ENCODE results near the gene OR12D3. TPM values are rescaled to one million over a fixed set of nuclear protein-coding genes. Genes with fewer than 3 reads are reported as not detected.
"Not testable (repeated sequence)": the region's sequence is repeated elsewhere in the genome, so short reads cannot be mapped to it uniquely, and the experiment has no call there.

Gene OR12D3
- total RNA-seq, 1 experiment from 2014 or later: not detected

GRCh38 chr6:29388533-29388932 lies 13.4 kb upstream of the OR12D3 start:
- Histone ChIP-seq H3K36me3 (ENCODE audit: insufficient read depth, low read length) (no peaks in the 10 kb centered on the region), H3K9ac (ENCODE audit: low read length) (no peak overlapping the region), H3K9me3 (ENCODE audit: low read length) (no peaks in the 10 kb centered on the region), H3K27ac (ENCODE audit: low read length) (no peak overlapping the region), H3K27me3 (ENCODE audit: low read length) (no peaks in the 10 kb centered on the region), H2AFZ (ENCODE audit: low read length) (no peak overlapping the region), H3K79me2 (ENCODE audit: low read length) (no peaks in the 10 kb centered on the region), H3K9me2 (replicated peaks; ENCODE audit: insufficient read depth, low read length) (no peaks in the 10 kb centered on the region), H3K4me1 (ENCODE audit: low read length) (no peaks in the 10 kb centered on the region), H4K20me1 (ENCODE audit: insufficient read depth, low read depth, low read length) (no peaks in the 10 kb centered on the region), H3K4me2 (ENCODE audit: low read depth, low read length, poor library complexity, severe bottlenecking) (no peak overlapping the region), H3K4me3 (ENCODE audit: low read length) (no peak overlapping the region)
- DNase-seq: no peak

DNA sequence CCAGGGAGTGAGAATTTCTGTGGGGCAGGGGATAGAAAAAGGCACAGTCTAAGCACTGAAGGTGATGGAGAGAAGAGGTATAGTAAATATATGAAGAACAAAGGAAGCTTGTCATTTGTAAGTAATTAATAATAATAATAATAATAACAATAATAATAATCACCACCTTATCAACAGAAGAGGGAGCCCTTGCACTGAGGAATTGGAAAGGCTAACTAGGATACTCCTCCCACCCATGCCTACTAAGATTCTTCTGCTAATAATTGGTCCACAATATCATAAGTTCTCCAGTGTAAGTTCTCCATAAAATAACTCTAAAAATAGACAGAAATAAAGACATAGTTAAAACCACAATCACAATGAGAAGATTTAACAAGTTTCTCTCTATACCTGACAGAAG lies 912 bp upstream of the OR12D3 start:
- H3K4me2 ChIP-seq (ENCODE audit: low read depth, low read length, poor library complexity, severe bottlenecking): no peak overlapping the region
- peak; percentile 52 for DNase-seq
- H3K79me2 ChIP-seq (ENCODE audit: low read length): no peaks in the 10 kb centered on the region
- H3K9me2 ChIP-seq (replicated peaks; ENCODE audit: insufficient read depth, low read length): no peaks in the 10 kb centered on the region
- no peak overlapping the region for H3K4me3 ChIP-seq (ENCODE audit: low read length)
- H3K4me1 ChIP-seq (ENCODE audit: low read length): no peaks in the 10 kb centered on the region
- H2AFZ ChIP-seq (ENCODE audit: low read length): no peak overlapping the region
- H3K36me3 ChIP-seq (ENCODE audit: insufficient read depth, low read length): no peaks in the 10 kb centered on the region
- no peak overlapping the region for H3K9ac ChIP-seq (ENCODE audit: low read length)
- no peaks in the 10 kb centered on the region for H3K27me3 ChIP-seq (ENCODE audit: low read length)
- H3K9me3 ChIP-seq (ENCODE audit: low read length): no peaks in the 10 kb centered on the region
- no peaks in the 10 kb centered on the region for H4K20me1 ChIP-seq (ENCODE audit: insufficient read depth, low read depth, low read length)
- no peak overlapping the region for H3K27ac ChIP-seq (ENCODE audit: low read length)

- Histone ChIP-seq H3K9me2 (replicated peaks; ENCODE audit: insufficient read depth, low read length) (no peaks in the 10 kb centered on the region), H3K4me2 (ENCODE audit: low read depth, low read length, poor library complexity, severe bottlenecking) (no peak within 1 kb of the TSS), H3K36me3 (ENCODE audit: insufficient read depth, low read length) (no peaks in the 10 kb centered on the region), H4K20me1 (ENCODE audit: insufficient read depth, low read depth, low read length) (no peaks in the 10 kb centered on the region), H3K27me3 (ENCODE audit: low read length) (no peaks in the 10 kb centered on the region), H3K79me2 (ENCODE audit: low read length) (no peaks in the 10 kb centered on the region), H3K9me3 (ENCODE audit: low read length) (no peaks in the 10 kb centered on the region), H3K4me3 (ENCODE audit: low read length) (no peak within 1 kb of the TSS), H2AFZ (ENCODE audit: low read length) (no peak within 1 kb of the TSS), H3K4me1 (ENCODE audit: low read length) (no peaks in the 10 kb centered on the region), H3K27ac (ENCODE audit: low read length) (no peak within 1 kb of the TSS), H3K9ac (ENCODE audit: low read length) (no peak within 1 kb of the TSS)
- DNase-seq: no peak
Measured at GRCh38 chr6:29368765-29369164, 6.3 kb downstream of the OR12D3 start, which contains the start of gene OR5V1. Gene OR5V1, minus strand, starts transcription at chr6:29368865. Its CDS starts 12,670 bp downstream, at chr6:29356195.

- H3K27me3 ChIP-seq (ENCODE audit: low read length): no peaks in the 10 kb centered on the region
- no peak overlapping the region for H3K9ac ChIP-seq (ENCODE audit: low read length)
- H3K9me3 ChIP-seq (ENCODE audit: low read length): no peaks in the 10 kb centered on the region
- no peak overlapping the region for H3K4me2 ChIP-seq (ENCODE audit: low read depth, low read length, poor library complexity, severe bottlenecking)
- no peaks in the 10 kb centered on the region for H3K4me1 ChIP-seq (ENCODE audit: low read length)
- H2AFZ ChIP-seq (ENCODE audit: low read length): no peak overlapping the region
- no peaks in the 10 kb centered on the region for H3K9me2 ChIP-seq (replicated peaks; ENCODE audit: insufficient read depth, low read length)
- H3K4me3 ChIP-seq (ENCODE audit: low read length): no peak overlapping the region
- no peaks in the 10 kb centered on the region for H3K79me2 ChIP-seq (ENCODE audit: low read length)
- H3K27ac ChIP-seq (ENCODE audit: low read length): no peak overlapping the region
- no peaks in the 10 kb centered on the region for H3K36me3 ChIP-seq (ENCODE audit: insufficient read depth, low read length)
- no peaks in the 10 kb centered on the region for H4K20me1 ChIP-seq (ENCODE audit: insufficient read depth, low read depth, low read length)
- DNase-seq: no peak
Measured at GRCh38 chr6:29355603-29356002, 19.5 kb downstream of the OR12D3 start.

GRCh38 chr6:29354980-29355379 lies 20.1 kb downstream of the OR12D3 start:
- H3K27me3 ChIP-seq (ENCODE audit: low read length): no peaks in the 10 kb centered on the region
- H3K79me2 ChIP-seq (ENCODE audit: low read length): no peaks in the 10 kb centered on the region
- DNase-seq: no peak
- no peak overlapping the region for H3K4me2 ChIP-seq (ENCODE audit: low read depth, low read length, poor library complexity, severe bottlenecking)
- no peaks in the 10 kb centered on the region for H3K9me2 ChIP-seq (replicated peaks; ENCODE audit: insufficient read depth, low read length)
- H3K4me1 ChIP-seq (ENCODE audit: low read length): no peaks in the 10 kb centered on the region
- H2AFZ ChIP-seq (ENCODE audit: low read length): no peak overlapping the region
- no peaks in the 10 kb centered on the region for H3K9me3 ChIP-seq (ENCODE audit: low read length)
- H3K27ac ChIP-seq (ENCODE audit: low read length): no peak overlapping the region
- no peak overlapping the region for H3K9ac ChIP-seq (ENCODE audit: low read length)
- no peaks in the 10 kb centered on the region for H3K36me3 ChIP-seq (ENCODE audit: insufficient read depth, low read length)
- no peaks in the 10 kb centered on the region for H4K20me1 ChIP-seq (ENCODE audit: insufficient read depth, low read depth, low read length)
- no peak overlapping the region for H3K4me3 ChIP-seq (ENCODE audit: low read length)

- H4K20me1 ChIP-seq (ENCODE audit: insufficient read depth, low read depth, low read length); H3K9me3 ChIP-seq (ENCODE audit: low read length); H3K27me3 ChIP-seq (ENCODE audit: low read length); H3K4me1 ChIP-seq (ENCODE audit: low read length); H3K36me3 ChIP-seq (ENCODE audit: insufficient read depth, low read length); H3K9ac ChIP-seq (ENCODE audit: low read length); H2AFZ ChIP-seq (ENCODE audit: low read length); H3K4me3 ChIP-seq (ENCODE audit: low read length); H3K27ac ChIP-seq (ENCODE audit: low read length); DNase-seq; H3K79me2 ChIP-seq (ENCODE audit: low read length); H3K4me2 ChIP-seq (ENCODE audit: low read depth, low read length, poor library complexity, severe bottlenecking); H3K9me2 ChIP-seq (replicated peaks; ENCODE audit: insufficient read depth, low read length): not testable (repeated sequence)
Measured at GRCh38 chr6:29349348-29349747, 25.7 kb downstream of the OR12D3 start.

DNA sequence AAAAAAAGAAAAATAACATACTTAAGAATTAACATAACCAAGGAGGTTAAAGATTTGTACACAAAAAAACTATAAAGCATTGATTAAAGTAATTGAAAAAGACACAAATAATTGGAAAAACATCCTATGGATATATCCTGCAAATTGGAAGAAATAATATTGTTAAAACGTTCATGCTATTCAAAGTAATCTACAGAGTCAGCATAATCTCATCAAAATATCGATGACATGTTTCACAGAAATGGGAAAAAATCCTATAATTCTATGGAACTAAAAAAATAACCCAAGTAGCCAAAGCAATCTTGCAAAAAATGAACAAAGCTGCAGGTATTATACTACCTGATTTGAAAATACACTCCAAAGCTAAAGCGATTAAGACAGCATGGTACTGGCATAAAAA lies 29.7 kb downstream of the OR12D3 start:
- no peak for DNase-seq
- Histone ChIP-seq H3K36me3 (ENCODE audit: insufficient read depth, low read length) (no peaks in the 10 kb centered on the region), H2AFZ (ENCODE audit: low read length) (no peak overlapping the region), H3K27me3 (ENCODE audit: low read length) (no peaks in the 10 kb centered on the region), H3K4me2 (ENCODE audit: low read depth, low read length, poor library complexity, severe bottlenecking) (no peak overlapping the region), H3K9me3 (ENCODE audit: low read length) (no peaks in the 10 kb centered on the region), H3K9me2 (replicated peaks; ENCODE audit: insufficient read depth, low read length) (no peaks in the 10 kb centered on the region), H3K4me3 (ENCODE audit: low read length) (no peak overlapping the region), H3K27ac (ENCODE audit: low read length) (no peak overlapping the region), H4K20me1 (ENCODE audit: insufficient read depth, low read depth, low read length) (no peaks in the 10 kb centered on the region), H3K79me2 (ENCODE audit: low read length) (no peaks in the 10 kb centered on the region), H3K4me1 (ENCODE audit: low read length) (no peaks in the 10 kb centered on the region), H3K9ac (ENCODE audit: low read length) (no peak overlapping the region)

DNA sequence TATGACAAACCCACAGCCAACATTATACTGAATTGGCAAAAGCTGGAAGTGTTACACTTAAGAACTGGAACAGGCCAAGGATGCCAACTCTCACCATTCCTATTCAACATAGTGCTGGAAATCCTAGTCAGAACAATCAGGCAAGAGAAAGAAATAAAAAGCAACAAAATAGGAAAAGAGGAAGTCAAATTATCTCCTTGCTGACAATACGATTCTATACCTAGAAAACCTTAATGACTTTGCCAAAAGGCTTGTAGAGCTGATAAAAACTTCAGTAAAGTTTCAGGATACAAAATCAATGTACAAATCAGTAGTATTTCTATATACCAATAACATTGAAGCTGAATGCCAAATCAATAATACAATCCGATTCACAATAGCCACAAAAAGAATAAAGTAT lies 38.8 kb downstream of the OR12D3 start:
- H3K9me3 ChIP-seq (ENCODE audit: low read length): no peaks in the 10 kb centered on the region
- H3K27ac ChIP-seq (ENCODE audit: low read length): no peak overlapping the region
- H3K4me3 ChIP-seq (ENCODE audit: low read length): no peak overlapping the region
- H3K9ac ChIP-seq (ENCODE audit: low read length): no peak overlapping the region
- H3K4me1 ChIP-seq (ENCODE audit: low read length): no peaks in the 10 kb centered on the region
- no peaks in the 10 kb centered on the region for H3K36me3 ChIP-seq (ENCODE audit: insufficient read depth, low read length)
- H3K27me3 ChIP-seq (ENCODE audit: low read length): no peaks in the 10 kb centered on the region
- H3K4me2 ChIP-seq (ENCODE audit: low read depth, low read length, poor library complexity, severe bottlenecking): no peak overlapping the region
- H3K79me2 ChIP-seq (ENCODE audit: low read length): no peaks in the 10 kb centered on the region
- no peaks in the 10 kb centered on the region for H3K9me2 ChIP-seq (replicated peaks; ENCODE audit: insufficient read depth, low read length)
- H4K20me1 ChIP-seq (ENCODE audit: insufficient read depth, low read depth, low read length): no peaks in the 10 kb centered on the region
- no peak overlapping the region for H2AFZ ChIP-seq (ENCODE audit: low read length)
- DNase-seq: no peak

GRCh38 chr6:29332676-29333075 lies 42.4 kb downstream of the OR12D3 start:
- H2AFZ ChIP-seq (ENCODE audit: low read length): no peak overlapping the region
- DNase-seq: no peak

More at GRCh38 chr6:29332676-29333075, 42.4 kb downstream of the OR12D3 start:
- Histone ChIP-seq H3K4me2 (ENCODE audit: low read depth, low read length, poor library complexity, severe bottlenecking) (no peak overlapping the region), H3K9me3 (ENCODE audit: low read length) (no peaks in the 10 kb centered on the region), H3K4me3 (ENCODE audit: low read length) (no peak overlapping the region), H3K27ac (ENCODE audit: low read length) (no peak overlapping the region), H3K9ac (ENCODE audit: low read length) (no peak overlapping the region), H4K20me1 (ENCODE audit: insufficient read depth, low read depth, low read length) (no peaks in the 10 kb centered on the region), H3K9me2 (replicated peaks; ENCODE audit: insufficient read depth, low read length) (no peaks in the 10 kb centered on the region), H3K4me1 (ENCODE audit: low read length) (no peaks in the 10 kb centered on the region), H3K36me3 (ENCODE audit: insufficient read depth, low read length) (no peaks in the 10 kb centered on the region), H3K27me3 (ENCODE audit: low read length) (no peaks in the 10 kb centered on the region), H3K79me2 (ENCODE audit: low read length) (no peaks in the 10 kb centered on the region)

All from Karpas-422 (cell line).